Neural progenitor cell (in vitro differentiated cells): ENCODE data around the gene FAM151A. TPM values are rescaled to one million over a fixed set of nuclear protein-coding genes. Genes with fewer than 3 reads are reported as not detected.

Experiments used
- DNase-seq: peaks from one replicate; pipeline ENCODE4 v3.0.0-alpha.2; 2016; ENCODE audit warnings: low spot score
- H2AFZ ChIP-seq: fragments of 200-600 bp; sonication (generic); replicated peaks from 2 replicates; pipeline ENCODE4 v1.6.1; 2016; ENCODE audit warnings: antibody characterized with exemption
- H3F3A ChIP-seq: fragments of 200-600 bp; sonication (generic); 2 replicates; pipeline ENCODE4 v1.6.1; 2016; ENCODE audit warnings: antibody characterized with exemption, low read depth
- H3K27ac ChIP-seq: fragments of 200-600 bp; sonication (generic); 2 replicates; pipeline ENCODE4 v1.5.1; 2016; ENCODE audit warnings: mild to moderate bottlenecking
- H3K27me3 ChIP-seq: fragments of 200-600 bp; sonication (generic); 2 replicates; pipeline ENCODE4 v1.6.1; 2016; ENCODE audit warnings: mild to moderate bottlenecking, moderate library complexity
- H3K36me3 ChIP-seq: fragments of 200-600 bp; sonication (generic); 2 replicates; pipeline ENCODE4 v1.5.1; 2016
- H3K4me1 ChIP-seq: fragments of 200-600 bp; sonication (generic); 2 replicates; pipeline ENCODE4 v1.6.1; 2016; ENCODE audit warnings: mixed run types
- H3K4me2 ChIP-seq: fragments of 200-600 bp; sonication (generic); 2 replicates; pipeline ENCODE4 v1.6.1; 2016
- H3K4me3 ChIP-seq: fragments of 200-600 bp; sonication (generic); 2 replicates; pipeline ENCODE4 v1.5.1; 2016
- H3K79me2 ChIP-seq: fragments of 200-600 bp; sonication (generic); 2 replicates; pipeline ENCODE4 v1.6.1; 2016; ENCODE audit warnings: low read depth
- H3K9ac ChIP-seq: fragments of 200-600 bp; sonication (generic); 2 replicates; pipeline ENCODE4 v1.6.1; 2016
- H3K9me3 ChIP-seq: fragments of 200-600 bp; sonication (generic); 2 replicates; pipeline ENCODE4 v1.5.1; 2016; ENCODE audit warnings: low read depth
- H4K20me1 ChIP-seq: fragments of 200-600 bp; sonication (generic); 2 replicates; pipeline ENCODE4 v1.6.1; 2016; ENCODE audit warnings: low read depth
- H3K27ac Mint-ChIP-seq: 3 replicates; pipeline ENCODE4 v1.8.0; 2021; ENCODE audit warnings: mixed read lengths
- H3K27me3 Mint-ChIP-seq: 2 replicates; pipeline ENCODE4 v1.8.0; 2022; ENCODE audit warnings: low read depth, mild to moderate bottlenecking, inconsistent platforms, moderate library complexity, mixed read lengths; ENCODE audit not compliant: insufficient read depth
- H3K36me3 Mint-ChIP-seq: 3 replicates; pipeline ENCODE4 v1.8.0; 2021; ENCODE audit warnings: mixed read lengths
- H3K4me1 Mint-ChIP-seq: 3 replicates; pipeline ENCODE4 v1.8.0; 2021; ENCODE audit warnings: mixed read lengths
- H3K4me3 Mint-ChIP-seq: 3 replicates; pipeline ENCODE4 v1.8.0; 2021; ENCODE audit warnings: mild to moderate bottlenecking, moderate library complexity, mixed read lengths
- H3K9me3 Mint-ChIP-seq: 3 replicates; pipeline ENCODE4 v1.8.0; 2020; ENCODE audit warnings: mixed read lengths
- CTCF ChIP-seq: fragments of 200-600 bp; sonication (generic); IDR thresholded peaks from 2 replicates; pipeline ENCODE4 v1.5.1; 2017; ENCODE audit warnings: antibody characterized with exemption, mild to moderate bottlenecking
- EZH2 ChIP-seq: fragments of 200-600 bp; sonication (generic); IDR thresholded peaks from 2 replicates; pipeline ENCODE4 v1.6.1; 2017; ENCODE audit warnings: antibody characterized with exemption, mild to moderate bottlenecking, moderate library complexity
- EZH2phosphoT487 ChIP-seq: fragments of 200-600 bp; sonication (generic); IDR thresholded peaks from 2 replicates; pipeline ENCODE4 v1.6.1; 2017; ENCODE audit warnings: antibody characterized with exemption
- total RNA-seq: library from RNA; depleted of rRNA; stranded (reverse); fragments of >200 nt; gene quantifications from 2 replicates; pipeline ENCODE4 v1.2.3, GENCODE V29; 2015; ENCODE audit warnings: low replicate concordance

Gene FAM151A
- total RNA-seq, 1 donor from 2014 or later, result not detected

- peaks cover 6% of the 10 kb centered on the region for H3K27me3 Mint-ChIP-seq
- Histone ChIP-seq H3F3A (peaks cover 12% of the 10 kb centered on the region), H4K20me1 (no peaks in the 10 kb centered on the region), H2AFZ (no peak overlapping the region), H3K4me2 (no peak overlapping the region), H3K27me3 (no peaks in the 10 kb centered on the region), H3K4me3 (no peak overlapping the region), H3K4me1 (peaks cover 28% of the 10 kb centered on the region), H3K36me3 (no peaks in the 10 kb centered on the region), H3K27ac (no peak overlapping the region), H3K9me3 (no peaks in the 10 kb centered on the region), H3K9ac (no peak overlapping the region), H3K79me2 (no peaks in the 10 kb centered on the region)
- no peak for DNase-seq
- TF ChIP-seq EZH2phosphoT487 (no peak), EZH2 (no peak), CTCF (no peak)
- no peak overlapping the region for H3K4me3 Mint-ChIP-seq
- H3K36me3 Mint-ChIP-seq, result no peaks in the 10 kb centered on the region
- no peaks in the 10 kb centered on the region for H3K9me3 Mint-ChIP-seq
- H3K27ac Mint-ChIP-seq, result peak overlapping the region; percentile 2
- H3K4me1 Mint-ChIP-seq, result peaks cover 29% of the 10 kb centered on the region
Measured at GRCh38 chr1:54585181-54586066, 37.9 kb downstream of the FAM151A start.

- peaks cover 26% of the 10 kb centered on the region for H3K4me1 Mint-ChIP-seq
Measured at GRCh38 chr1:54584575-54584974, 38.8 kb downstream of the FAM151A start.

GRCh38 chr1:54583871-54584270 is 39.5 kb downstream of the FAM151A start:
- Histone ChIP-seq H3F3A (peaks cover 23% of the 10 kb centered on the region), H4K20me1 (no peaks in the 10 kb centered on the region), H3K79me2 (no peaks in the 10 kb centered on the region), H3K4me2 (no peak overlapping the region), H3K9ac (no peak overlapping the region), H3K4me3 (no peak overlapping the region), H3K27ac (no peak overlapping the region), H3K4me1 (peaks cover 33% of the 10 kb centered on the region), H2AFZ (no peak overlapping the region), H3K9me3 (no peaks in the 10 kb centered on the region), H3K36me3 (no peaks in the 10 kb centered on the region), H3K27me3 (no peaks in the 10 kb centered on the region)
- DNase-seq, result no peak
- Mint-ChIP-seq H3K36me3 (no peaks in the 10 kb centered on the region), H3K4me1 (peaks cover 31% of the 10 kb centered on the region), H3K9me3 (no peaks in the 10 kb centered on the region), H3K27ac (peak overlapping the region; percentile 72), H3K4me3 (no peak overlapping the region), H3K27me3 (peaks cover 6% of the 10 kb centered on the region)
- TF ChIP-seq EZH2, result no peak
- no peak for TF ChIP-seq CTCF
- no peak for TF ChIP-seq EZH2phosphoT487

More at GRCh38 chr1:54584575-54584974, 38.8 kb downstream of the FAM151A start:
- no peak for TF ChIP-seq EZH2phosphoT487
- no peak for TF ChIP-seq CTCF
- TF ChIP-seq EZH2, result no peak
- Histone ChIP-seq H3K36me3 (no peaks in the 10 kb centered on the region), H3K4me2 (no peak overlapping the region), H3K9me3 (no peaks in the 10 kb centered on the region), H2AFZ (no peak overlapping the region), H3K4me1 (peaks cover 26% of the 10 kb centered on the region), H3K9ac (no peak overlapping the region), H3K79me2 (no peaks in the 10 kb centered on the region), H3K4me3 (no peak overlapping the region), H3K27ac (no peak overlapping the region), H4K20me1 (no peaks in the 10 kb centered on the region), H3K27me3 (no peaks in the 10 kb centered on the region), H3F3A (peaks cover 16% of the 10 kb centered on the region)
- Mint-ChIP-seq H3K27ac (peak overlapping the region; percentile 2), H3K9me3 (no peaks in the 10 kb centered on the region), H3K27me3 (peaks cover 6% of the 10 kb centered on the region), H3K4me3 (no peak overlapping the region), H3K36me3 (no peaks in the 10 kb centered on the region)
- no peak for DNase-seq
